ENCODE results near the gene LDLRAD4.

GRCh38 chr18:13300796-13301195 lies 82.2 kb downstream of the LDLRAD4 start:
- TF ChIP-seq USF1 (IDR thresholded peaks at IDR 0.05): no peak
- TF ChIP-seq RAD21 (IDR thresholded peaks at IDR 0.05; ENCODE audit: low read depth): no peak
- no peak for TF ChIP-seq REST (IDR thresholded peaks at IDR 0.05; ENCODE audit: low read depth)
- TF ChIP-seq EP300 (IDR thresholded peaks at IDR 0.05; ENCODE audit: borderline replicate concordance): no peak
- TF ChIP-seq MAX (IDR thresholded peaks at IDR 0.05): no peak
- no peak for TF ChIP-seq FOXM1 (IDR thresholded peaks at IDR 0.05; ENCODE audit: borderline replicate concordance, low read depth)
